Measurements from ENCODE around the gene TMED6. TPM values are rescaled to one million over a fixed set of nuclear protein-coding genes. Genes with fewer than 3 reads are reported as not detected.

TMED6 gene
- total RNA-seq, 1 experiment from 2014 or later, result not detected

DNA sequence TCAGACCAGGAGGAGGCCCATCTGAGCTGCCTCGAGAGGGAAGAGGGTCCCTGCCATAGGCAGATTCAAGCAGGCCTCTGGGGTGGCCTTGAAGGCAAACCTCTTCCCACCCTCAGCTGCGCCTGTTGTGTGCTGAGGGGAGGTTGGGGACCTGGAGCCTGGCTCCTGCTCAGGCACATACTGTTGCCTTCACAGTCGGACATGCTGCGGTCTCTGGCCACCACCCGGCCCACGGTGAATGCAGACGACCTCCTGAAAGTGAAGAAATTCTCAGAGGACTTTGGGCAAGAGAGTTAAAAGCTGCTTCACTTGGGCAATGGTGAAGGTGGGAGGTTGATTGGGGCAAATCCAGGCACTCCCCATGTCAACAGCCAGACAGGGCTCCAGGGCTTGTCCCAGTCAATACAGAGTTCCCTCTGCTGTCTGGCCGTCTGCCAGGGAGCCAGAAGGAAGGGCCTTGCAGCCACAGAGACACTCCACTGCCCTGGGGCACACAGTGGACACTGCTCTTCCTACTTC is 27.5 kb downstream of the TMED6 start:
- no peak for DNase-seq (ENCODE audit: low spot score)

DNA sequence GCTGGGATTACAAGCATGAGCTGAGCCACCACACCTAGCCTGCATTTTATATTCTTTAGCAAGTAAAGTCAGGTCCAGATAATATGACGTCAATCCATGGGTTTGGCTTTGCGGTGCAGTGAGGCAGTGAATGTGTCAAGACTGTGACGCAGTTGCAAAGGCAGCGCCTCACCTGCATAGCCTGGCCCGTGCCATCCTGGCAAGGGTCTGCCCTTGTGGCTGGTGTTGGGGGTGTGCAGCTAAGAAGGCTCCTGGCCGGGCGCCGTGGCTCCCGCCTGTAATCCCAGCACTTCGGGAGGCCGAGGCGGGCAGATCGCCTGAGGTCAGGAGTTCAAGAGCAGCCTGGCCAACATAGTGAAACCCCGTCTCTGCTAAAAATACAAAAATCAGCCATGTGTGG is 28.2 kb downstream of the TMED6 start:
- DNase-seq (ENCODE audit: low spot score), result no peak

DNA sequence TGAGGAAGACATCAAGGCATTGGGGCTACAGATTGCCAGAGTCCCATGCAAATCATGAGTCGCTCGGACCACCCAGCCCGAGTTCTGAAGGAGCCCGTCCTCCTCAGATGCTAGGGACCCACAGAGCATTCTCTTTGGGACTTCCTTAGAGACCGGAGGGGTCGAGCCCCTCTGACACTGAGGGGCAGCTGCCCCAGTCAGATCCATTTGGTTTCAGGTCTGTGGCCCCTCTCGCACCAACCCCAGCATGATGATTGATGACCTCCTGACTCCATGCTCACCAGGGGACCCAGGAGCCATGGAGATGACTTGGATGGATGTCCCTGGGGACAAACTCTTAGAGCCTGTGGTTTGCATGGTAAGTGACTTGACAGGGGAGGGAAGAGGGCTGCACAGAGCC is 29.2 kb downstream of the TMED6 start:
- DNase-seq (ENCODE audit: low spot score), result no peak

DNA sequence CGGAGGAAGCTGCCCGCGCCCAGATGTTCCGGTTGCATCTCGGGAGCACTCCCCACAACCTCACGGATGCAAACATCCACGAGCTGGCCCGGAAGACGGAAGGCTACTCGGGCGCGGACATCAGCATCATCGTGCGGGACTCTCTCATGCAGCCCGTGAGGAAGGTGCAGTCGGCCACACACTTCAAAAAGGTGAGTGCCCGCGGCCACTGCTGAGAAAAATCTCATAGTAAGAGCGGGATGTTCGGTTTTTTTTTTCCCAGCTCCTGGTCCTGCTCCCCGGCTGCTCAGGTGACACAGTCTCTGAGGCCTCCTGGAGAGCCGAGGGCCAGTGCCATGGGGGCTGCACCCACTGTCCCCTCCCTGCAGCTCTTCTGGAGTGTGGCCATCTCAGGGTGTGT is 30.5 kb downstream of the TMED6 start:
- DNase-seq (ENCODE audit: low spot score), result no peak

DNA sequence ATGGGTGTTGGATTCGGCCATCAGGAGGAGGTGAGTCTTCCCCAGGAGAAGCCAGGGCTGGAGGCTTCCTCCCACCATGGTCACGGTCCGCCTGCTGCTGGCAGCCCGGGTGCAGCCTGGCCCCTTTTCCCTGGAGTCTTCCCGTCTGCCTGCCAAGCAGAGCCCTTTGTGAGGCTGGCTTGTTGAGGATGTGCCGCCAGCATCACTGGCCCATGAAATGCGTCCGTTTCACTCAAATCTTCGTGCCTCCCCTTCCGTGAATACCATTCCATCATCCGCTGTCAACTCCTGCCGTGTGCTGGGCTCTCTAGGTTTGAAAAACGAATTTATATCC is 30.9 kb downstream of the TMED6 start:
- no peak for DNase-seq (ENCODE audit: low spot score)

DNA sequence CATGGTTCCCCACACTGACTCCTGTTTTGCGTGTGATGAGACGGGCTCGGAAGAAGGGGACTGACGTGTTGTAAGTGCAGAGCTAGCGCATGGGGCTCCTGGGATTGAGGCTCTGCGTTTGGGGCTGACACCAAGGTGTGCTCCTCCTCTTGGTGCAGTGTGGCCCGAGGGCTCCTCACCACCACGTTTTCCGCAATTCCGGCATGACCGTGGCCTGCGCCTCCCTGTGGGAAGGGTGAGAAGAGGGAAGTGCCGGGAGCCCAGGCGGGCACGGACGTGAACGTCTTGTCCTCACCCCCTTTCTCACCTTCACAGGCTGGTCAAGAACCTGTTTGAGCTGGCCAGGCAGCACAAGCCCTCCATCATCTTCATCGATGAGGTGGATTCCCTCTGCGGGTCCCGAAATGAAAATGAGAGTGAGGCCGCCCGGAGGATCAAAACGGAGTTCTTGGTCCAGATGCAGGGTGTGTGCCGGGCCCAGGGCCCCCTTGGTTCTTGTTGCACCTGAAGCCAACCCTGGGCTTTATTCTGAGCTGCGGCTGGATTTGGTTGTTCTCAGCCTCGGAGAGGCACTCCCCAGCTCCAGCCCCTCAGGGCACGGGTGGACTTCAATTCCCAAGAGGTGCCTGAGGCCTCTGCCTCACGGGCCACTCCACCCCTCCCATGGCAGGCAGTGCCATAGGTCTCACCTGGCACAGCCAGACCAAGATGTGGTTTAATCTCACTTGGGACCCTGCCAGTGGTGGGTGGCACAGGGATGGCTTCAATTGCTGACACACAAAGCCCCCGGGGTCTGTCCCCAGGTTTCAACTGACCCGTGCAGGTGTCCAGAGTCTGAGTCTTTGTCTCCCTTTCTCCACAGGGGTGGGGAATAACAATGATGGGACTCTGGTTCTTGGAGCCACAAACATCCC is 31.5 kb downstream of the TMED6 start:
- no peak for DNase-seq (ENCODE audit: low spot score)

DNA sequence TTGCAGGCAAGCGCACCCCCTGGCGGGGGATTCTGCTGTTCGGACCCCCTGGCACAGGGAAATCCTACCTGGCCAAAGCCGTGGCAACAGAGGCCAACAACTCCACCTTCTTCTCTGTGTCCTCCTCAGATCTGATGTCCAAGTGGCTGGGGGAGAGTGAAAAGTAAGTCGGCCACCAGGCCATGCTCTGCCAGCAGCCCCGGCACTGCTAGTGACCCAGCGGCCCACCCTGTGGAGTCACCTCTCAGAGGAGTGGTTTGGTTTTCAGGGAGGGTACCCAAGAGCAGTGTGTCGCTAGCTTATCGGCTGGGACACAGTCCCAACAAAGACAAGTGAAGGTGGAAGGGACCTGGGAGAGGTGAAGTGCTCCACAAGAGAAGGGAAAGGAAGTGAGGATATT is 32.2 kb downstream of the TMED6 start:
- no peak for DNase-seq (ENCODE audit: low spot score)

DNA sequence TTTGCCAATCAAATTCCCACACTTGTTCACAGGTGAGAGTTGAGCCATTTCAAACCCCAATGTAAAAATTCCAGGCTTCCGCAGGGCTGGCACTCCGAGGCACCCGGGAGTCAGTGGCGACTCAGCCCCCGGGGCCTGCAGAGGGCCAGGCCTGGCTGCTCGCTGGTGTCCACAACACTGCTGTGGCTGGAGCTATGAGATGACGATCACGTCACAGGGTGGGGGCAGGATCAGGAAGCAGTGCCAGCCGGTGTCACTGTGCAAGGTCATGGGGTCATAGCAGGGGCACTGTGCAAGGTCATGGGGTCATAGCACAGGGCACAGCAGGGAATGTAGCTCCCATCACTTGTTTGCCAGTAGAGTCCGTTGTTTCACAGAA is 32.7 kb downstream of the TMED6 start:
- no peak for DNase-seq (ENCODE audit: low spot score)

DNA sequence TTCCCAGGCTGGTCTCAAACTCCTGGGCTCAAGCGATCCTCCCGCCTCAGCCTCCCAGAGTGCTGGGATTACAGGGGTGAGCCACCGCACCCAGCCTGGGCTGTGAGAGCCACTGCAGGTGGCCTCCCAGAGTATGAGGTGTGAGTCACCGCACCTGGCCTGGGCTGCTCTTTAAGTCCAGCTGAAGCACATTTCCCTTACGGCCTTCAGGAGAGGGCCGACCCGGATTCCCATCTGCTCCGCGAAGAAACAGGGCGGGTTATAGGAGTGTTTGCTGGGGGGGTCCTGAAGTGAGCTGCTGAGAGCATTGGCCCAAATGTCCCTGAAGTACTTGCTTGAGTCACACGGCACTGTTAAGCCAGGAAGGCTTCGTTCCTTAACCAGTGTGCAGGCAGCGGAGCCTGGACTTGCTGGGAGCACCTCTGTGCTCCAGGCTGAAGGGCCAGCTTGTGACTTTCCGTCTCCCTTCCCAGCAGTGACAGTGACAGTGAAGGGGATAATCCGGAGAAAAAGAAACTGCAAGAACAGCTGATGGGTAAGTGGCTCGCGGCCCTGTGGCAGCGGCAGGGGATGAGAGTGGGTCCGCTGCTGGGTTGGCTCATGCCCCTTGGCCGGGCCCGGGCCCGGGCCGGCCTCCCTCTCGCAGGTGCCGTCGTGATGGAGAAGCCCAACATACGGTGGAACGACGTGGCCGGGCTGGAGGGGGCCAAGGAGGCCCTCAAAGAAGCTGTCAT is 33.2 kb downstream of the TMED6 start:
- DNase-seq (ENCODE audit: low spot score), result no peak

DNA sequence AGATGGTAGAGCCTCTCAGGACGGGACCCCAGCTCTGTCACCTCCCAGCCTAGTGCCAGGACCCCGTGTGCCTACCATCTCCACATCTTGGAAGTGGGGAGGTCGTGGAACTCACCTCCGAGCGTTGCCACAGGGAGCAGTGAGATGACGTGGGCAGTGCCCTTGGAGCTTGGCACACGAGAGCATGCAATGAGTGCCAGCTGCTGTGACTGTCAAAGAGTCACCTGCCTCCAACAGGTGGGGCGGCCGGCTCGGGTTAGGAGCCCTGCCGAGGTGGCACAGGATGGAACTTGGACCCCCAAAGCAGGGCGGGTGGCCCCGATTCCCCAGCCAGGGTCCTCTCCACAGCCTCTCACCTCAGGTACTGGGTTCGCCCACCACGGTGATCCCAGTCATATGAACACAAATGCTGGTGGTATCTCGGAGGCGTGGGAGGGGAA is 35.0 kb downstream of the TMED6 start:
- no peak for DNase-seq (ENCODE audit: low spot score)

DNA sequence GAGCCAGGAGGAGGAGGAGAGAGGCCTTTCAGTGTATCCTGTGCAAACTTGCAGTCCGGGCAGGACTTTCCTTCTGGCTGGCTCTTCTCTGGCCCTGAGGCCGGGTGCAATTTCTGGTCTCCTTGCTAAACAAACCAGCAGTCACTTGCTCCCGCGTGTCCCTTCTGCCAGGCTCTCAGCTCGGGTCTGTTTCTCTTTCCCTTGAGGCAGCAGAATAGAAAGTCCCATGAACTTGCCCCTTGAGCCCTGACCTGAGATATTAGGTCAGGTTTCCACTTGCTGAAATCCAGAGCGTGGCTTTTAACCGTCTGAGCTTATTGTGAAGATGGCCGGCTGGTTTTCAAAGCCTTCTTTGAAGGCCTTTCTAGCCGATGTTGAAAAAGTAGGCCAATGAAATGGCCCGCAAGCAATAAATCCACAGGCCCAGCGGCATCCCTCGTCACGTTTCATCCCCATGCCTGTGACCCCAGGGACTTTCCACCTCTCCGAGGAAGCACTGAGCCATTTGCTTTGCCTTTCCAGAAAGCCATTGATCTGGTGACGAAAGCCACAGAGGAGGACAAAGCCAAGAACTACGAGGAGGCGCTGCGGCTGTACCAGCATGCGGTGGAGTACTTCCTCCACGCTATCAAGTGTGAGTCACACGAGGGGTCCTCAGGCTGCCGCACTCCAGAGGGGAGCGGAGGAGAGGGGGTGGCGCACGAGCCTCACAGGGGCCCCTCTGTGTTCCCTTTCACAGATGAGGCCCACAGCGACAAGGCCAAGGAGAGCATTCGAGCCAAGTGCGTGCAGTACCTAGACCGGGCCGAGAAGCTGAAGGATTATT is 35.9 kb downstream of the TMED6 start:
- DNase-seq (ENCODE audit: low spot score), result no peak

DNA sequence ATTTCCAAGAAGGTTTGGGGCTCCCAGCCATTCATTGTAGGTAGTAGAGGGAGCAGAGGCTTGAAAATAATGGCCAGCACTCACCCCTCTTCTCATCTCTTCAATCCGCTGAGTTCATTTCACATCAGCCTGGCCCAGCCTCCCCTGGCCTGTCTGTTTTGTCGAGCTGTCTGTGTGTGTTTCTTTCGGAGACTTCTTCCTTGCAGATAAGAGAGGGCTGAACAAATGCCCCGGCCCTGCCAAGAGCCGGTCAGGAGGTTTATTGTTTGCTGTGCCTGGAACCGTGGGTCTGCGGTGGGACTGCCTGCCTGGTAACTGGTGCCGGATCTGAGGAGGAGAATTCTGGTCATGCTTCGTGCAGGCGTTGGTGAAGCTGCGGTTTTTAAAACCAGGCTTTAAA is 37.1 kb downstream of the TMED6 start:
- DNase-seq (ENCODE audit: low spot score), result no peak

DNA sequence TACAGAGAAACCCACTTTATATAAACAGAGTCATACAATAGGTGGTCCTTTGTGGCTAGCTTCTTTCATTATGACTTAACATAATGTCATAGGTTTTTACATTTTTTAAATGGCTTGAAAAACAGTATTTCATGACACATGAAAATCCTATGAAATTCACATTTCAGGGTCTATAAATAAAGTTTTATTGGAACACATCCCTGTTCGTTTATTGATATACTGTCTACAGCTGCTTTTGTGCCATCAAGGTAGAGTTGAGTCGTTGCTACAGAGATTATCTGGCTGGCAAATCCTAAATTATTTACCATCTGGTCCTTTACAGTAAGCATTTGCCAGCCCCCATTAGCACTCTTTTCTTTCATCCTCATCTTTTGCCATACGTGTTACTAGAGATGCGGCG is 38.1 kb downstream of the TMED6 start:
- DNase-seq (ENCODE audit: low spot score), result no peak

DNA sequence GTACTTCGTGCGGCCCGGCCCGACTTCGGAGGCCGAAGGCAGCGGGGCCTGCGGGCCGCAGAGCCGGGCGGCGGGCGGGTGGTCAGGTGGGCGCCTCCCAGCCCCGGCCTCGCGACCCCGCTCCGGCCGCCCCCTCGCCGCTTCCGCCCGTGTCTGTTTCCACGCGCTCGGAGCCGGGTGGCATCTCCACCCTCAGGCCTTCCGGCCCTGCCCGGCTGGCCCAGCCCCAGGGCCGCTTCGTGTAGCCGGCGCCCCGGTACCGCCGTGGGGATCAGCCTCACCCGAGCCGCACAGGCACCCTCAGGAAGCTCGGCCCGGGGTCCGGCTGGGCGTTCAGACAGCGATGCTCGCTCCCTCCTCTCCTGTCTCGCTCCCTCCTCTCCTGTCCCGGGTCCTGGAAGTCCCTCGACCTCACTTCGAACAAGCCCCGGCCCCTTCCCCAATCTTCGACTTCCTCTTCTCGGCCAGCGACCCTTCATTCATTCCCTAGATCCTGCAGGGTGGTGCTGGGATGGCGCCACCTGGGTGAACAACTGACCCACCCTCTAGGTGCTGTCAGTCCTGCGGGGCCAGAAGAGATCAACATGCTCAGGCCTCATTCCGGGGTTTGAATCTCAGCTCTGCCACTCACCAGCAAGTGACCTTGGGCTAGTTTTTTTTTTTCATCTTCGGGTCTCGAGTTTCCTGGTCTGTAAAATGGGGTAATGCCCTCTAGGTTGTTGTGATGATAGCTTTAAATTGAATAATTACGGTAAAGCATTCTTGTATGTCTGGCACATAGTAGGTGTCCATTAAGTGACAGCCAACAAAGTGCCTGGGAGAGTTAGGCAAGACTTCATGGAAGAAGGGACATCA is 39.8 kb downstream of the TMED6 start:
- DNase-seq (ENCODE audit: low spot score), result no peak

DNA sequence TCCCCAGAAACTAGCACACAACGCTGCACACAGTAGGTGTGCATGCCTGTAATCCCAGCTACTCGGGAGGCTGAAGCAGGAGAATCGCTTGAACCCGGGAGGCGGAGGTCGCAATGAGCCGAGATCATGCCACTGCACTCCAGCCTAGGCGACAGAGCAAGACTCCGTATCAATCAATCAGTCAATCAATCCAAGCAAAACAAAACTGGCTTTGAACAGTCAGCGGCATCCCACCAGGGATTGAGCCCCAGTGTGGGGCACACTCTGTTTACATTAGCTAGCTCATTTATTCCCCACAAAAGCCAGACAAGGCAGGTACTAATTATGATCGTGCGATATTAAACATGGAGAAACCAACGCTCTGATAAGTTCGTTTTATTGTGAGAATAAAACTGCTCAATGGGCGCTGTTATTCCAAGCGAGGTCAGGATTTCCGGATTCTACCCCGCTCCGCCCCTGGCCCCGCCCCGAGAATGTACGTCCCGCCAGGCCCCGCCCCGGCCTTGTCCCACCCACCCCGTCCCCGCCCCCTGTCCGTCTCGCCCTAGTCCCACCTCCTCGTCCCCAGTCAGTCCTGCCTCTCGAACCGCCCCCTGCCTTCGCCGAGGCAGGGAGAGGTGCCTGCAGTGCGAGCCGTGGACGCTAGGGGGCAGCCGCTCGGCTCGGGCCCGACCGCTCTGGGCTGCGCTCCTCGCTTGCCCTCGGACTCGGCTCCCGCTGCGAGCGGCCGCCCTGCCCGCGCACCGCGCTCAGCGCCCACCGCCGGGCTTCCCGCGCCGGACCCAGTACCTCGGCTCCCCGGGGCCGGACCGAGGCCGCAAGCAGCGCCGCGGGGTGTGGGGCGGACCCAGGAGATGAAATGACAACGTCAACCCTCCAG is 40.7 kb downstream of the TMED6 start, which contains the start of gene VPS4A:
Gene VPS4A (plus strand): TSS at position 698 of the 880 bp plus-strand sequence. CDS start 162 bp downstream, at position 860.
- DNase-seq (ENCODE audit: low spot score), result peak; percentile 89

DNA sequence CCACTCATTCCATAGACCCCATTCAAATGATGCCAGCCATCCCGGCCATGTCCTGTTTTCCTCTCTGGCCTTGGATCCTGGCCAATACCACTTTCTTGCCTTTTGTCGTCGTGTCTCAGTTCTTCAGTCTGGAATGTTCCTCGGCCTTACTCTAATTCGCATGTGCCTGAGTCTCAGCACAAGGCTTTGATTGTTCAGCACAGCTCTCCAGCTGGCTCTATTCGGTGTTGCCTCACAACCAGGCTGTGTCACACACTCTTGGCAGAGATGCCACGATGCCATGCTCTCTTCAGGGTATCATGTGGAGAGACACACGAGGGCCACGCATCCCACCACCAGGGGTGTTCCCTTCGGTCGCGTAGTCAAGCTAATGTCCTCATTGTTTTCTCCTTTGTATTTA is 42.3 kb downstream of the TMED6 start:
- no peak for DNase-seq (ENCODE audit: low spot score)

DNA sequence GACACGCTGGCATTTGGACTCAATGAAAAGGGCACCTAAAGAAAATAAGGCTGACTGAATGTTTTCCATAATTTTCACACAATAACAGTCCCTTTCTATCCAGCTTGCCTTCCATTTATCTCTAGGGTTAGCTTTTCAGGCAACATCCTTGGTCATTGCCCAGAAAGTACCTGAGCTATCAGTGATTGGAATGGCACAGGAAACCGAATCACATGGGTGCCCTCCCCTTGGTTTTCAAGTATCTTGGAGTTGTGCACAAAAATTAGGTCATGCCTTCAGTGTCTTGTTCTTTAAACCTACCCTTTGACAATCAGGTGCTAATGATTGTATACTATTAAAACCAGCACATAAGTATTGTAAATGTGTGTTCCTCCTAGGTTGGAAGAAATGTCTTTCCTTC is 43.7 kb downstream of the TMED6 start:
- DNase-seq (ENCODE audit: low spot score), result no peak

DNA sequence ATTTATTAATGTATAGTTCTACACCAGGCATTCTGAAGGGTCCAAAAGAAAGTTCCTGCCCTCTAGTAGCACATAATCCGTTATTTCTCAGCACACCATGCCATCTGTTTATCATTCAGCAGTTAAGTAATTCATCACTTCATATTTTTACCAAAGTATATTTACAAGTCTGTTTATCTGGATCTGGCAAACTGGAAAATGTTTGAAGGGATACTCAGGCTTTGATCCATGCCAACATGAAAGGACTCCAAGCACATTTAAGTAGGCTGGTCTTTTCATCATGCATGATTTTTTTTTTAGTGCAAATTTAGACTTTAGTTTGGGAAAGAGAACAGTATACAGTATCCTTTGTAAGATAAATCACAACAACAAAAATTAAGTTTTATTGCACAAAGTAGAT is 44.5 kb downstream of the TMED6 start:
- DNase-seq (ENCODE audit: low spot score), result no peak

DNA sequence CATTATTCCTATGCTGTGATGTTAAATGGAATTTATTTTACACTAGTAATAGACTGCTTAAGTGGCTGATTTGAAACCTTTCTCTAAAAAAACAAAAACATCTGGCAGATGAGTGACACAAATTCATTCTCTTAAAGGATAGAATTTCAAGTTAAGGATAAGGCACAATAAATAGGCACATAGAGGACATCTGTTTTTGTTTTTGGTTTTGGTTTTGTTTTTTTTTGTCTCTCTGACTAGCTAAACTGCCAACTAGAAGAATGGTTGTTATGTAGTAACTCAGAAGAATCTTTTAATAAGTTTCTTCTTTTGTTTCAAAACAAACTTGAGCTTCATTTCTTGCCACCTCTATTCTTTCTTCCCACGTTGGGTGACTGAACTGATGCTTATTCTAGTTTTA is 45.6 kb downstream of the TMED6 start:
- no peak for DNase-seq (ENCODE audit: low spot score)

DNA sequence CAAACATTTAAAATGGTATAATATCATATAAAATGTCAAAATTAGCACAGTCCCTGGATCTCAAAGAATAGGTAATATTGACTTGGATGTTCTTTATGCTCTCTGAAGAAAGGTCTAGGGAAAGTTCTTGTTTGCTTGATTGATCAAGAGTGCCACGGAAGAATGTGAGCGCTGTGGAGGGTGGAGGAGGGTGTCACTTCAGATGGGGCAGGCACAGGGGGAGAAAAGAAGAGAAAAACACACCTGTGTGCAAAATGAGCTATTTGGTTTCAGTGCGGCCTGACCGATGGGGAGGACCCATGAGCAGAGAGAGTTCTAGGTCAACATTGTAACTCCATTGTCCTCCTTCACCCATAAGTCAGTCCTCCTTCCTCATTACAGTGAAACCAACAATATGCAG is 49.3 kb downstream of the TMED6 start:
- DNase-seq (ENCODE audit: low spot score), result no peak
